Measurements from ENCODE around the gene KRTAP1-4.

DNA sequence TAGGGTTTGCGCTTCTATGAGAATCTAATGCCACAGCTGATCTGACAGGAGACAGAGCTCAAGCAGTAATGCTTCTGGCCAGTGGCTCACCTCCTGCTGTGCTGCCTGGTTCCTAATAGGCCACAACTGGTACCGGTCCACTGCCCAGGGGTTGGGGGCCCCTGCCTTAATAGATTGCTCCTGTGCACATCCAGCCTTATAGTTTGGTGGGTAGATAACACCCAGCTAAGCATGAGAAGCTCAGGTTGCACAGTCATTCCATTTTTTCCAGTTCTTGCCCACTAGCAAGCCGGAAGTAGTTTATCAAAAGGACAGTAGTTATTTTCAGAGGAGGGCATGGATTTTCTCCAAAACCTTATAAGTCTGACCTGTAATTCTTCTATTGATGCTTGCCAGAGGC, 10.6 kb downstream of the KRTAP1-4 start:
- TF ChIP-seq FOS (IDR thresholded peaks at IDR 0.05; ENCODE audit: borderline replicate concordance, insufficient read depth, low read length) (no peak), CTCF (IDR thresholded peaks at IDR 0.05; ENCODE audit: extremely low read depth in 1 of 2, insufficient read depth in 1 of 2, low read depth in 1 of 2, low read length in 2 of 2) (no peak), EZH2 (IDR thresholded peaks at IDR 0.05; ENCODE audit: borderline replicate concordance, low read depth, low read length, severe bottlenecking) (no peak), POLR2A (IDR thresholded peaks at IDR 0.05; ENCODE audit: low read depth, low read length) (no peak), MYC (IDR thresholded peaks at IDR 0.05; ENCODE audit: low read depth, low read length) (no peak), JUN (IDR thresholded peaks at IDR 0.05; ENCODE audit: borderline replicate concordance, insufficient read depth, insufficient read length, low read depth) (no peak), GATA2 (IDR thresholded peaks at IDR 0.05; ENCODE audit: insufficient read depth, insufficient read length, low read depth, low read length) (no peak)

Data from endothelial cell of umbilical vein (primary cell).